ENCODE measurements around the gene TAF13. TPM values are rescaled to one million over a fixed set of nuclear protein-coding genes. Genes with fewer than 3 reads are reported as not detected.

Gene TAF13
- total and polyA plus RNA-seq, 9 of the 15 experiments (the other 6 are each of a cell fraction or from before 2014, with no cell fraction given): 14.9 to 77.2 (median 38.7) TPM

GRCh38 chr1:109084563-109085517 is 9.0 kb upstream of the TAF13 start (continued):
- TF ChIP-seq FOXK2 (conservative IDR thresholded peaks at IDR 0.05 in 1 of 2, IDR thresholded peaks at IDR 0.05 in 1 of 2; ENCODE audit: low read depth in 2 of 2) (no peak), CXXC5 (CRISPR knock-in tag; IDR thresholded peaks at IDR 0.05) (no peak), SMAD3 (CRISPR knock-in tag; conservative IDR thresholded peaks at IDR 0.05) (no peak), HNRNPK (IDR thresholded peaks at IDR 0.05; ENCODE audit: low read depth, low read length, poor library complexity, severe bottlenecking) (no peak), UBTF (IDR thresholded peaks at IDR 0.05; ENCODE audit: borderline replicate concordance in 1 of 2, low read depth in 2 of 2, low read length in 2 of 2) (no peak), ELF2 (CRISPR knock-in tag; IDR thresholded peaks at IDR 0.05) (no peak), ZSCAN32 (CRISPR knock-in tag; IDR thresholded peaks at IDR 0.05) (no peak), NFIC (IDR thresholded peaks at IDR 0.05) (no peak), GTF2F1 (IDR thresholded peaks at IDR 0.05; ENCODE audit: low read depth, low read length) (no peak), MAZ (CRISPR knock-in tag; conservative IDR thresholded peaks at IDR 0.05 in 1 of 2, IDR thresholded peaks at IDR 0.05 in 1 of 2) (no peak), HDGF (IDR thresholded peaks at IDR 0.05) (no peak), ZFP91 (CRISPR knock-in tag; IDR thresholded peaks at IDR 0.05) (no peak), JUND (IDR thresholded peaks at IDR 0.05; ENCODE audit: borderline replicate concordance, low read depth, low read length) (peak; percentile 60; the same call in 1 of the 2 replicates), JUND (tag; IDR thresholded peaks at IDR 0.05; ENCODE audit: borderline replicate concordance, low read depth, low read length) (no peak; the same call in 2 of the 3 replicates), CREB1 (IDR thresholded peaks at IDR 0.05) (no peak), CREB1 (CRISPR knock-in tag; IDR thresholded peaks at IDR 0.05) (no peak), POLR3G (IDR thresholded peaks at IDR 0.05; ENCODE audit: extremely low read depth, insufficient read length, insufficient replicate concordance) (no peak), FOS (IDR thresholded peaks at IDR 0.05; ENCODE audit: extremely low read depth, insufficient read length) (no peak), HINFP (tag; conservative IDR thresholded peaks at IDR 0.05; ENCODE audit: low read depth) (no peak), MED1 (CRISPR knock-in tag; IDR thresholded peaks at IDR 0.05; ENCODE audit: borderline replicate concordance) (no peak), MIER1 (IDR thresholded peaks at IDR 0.05; ENCODE audit: low read depth) (no peak), NRF1 (conservative IDR thresholded peaks at IDR 0.05 in 1 of 2, IDR thresholded peaks at IDR 0.05 in 1 of 2) (no peak; a peak in 1 of 4 replicates)
